ENCODE measurements around the gene CDCA8.

CDCA8 gene

GRCh38 chr1:37726751-37727585 is 34.7 kb downstream of the CDCA8 start:
- no peak overlapping the region for H3K4me3 ChIP-seq (ENCODE audit: low read depth, low read length)
- TF ChIP-seq CTCF (IDR thresholded peaks at IDR 0.05; ENCODE audit: low read depth, low read length): no peak
- in situ Hi-C loops (cut with HindIII; ENCODE audit: low sequenced_read_pairs): no loop called here
- DNase-seq (ENCODE audit: low read depth, low spot score): no peak

- in situ Hi-C loops (cut with HindIII; ENCODE audit: low sequenced_read_pairs): no loop called here
- H3K4me3 ChIP-seq (ENCODE audit: low read depth, low read length): no peak overlapping the region
- TF ChIP-seq CTCF (IDR thresholded peaks at IDR 0.05; ENCODE audit: low read depth, low read length): no peak
- DNase-seq (ENCODE audit: low read depth, low spot score): no peak
Measured at GRCh38 chr1:37728416-37728815, 36.1 kb downstream of the CDCA8 start.

GRCh38 chr1:37730376-37730775 is 38.1 kb downstream of the CDCA8 start:
- in situ Hi-C loops (cut with HindIII; ENCODE audit: low sequenced_read_pairs): no loop called here
- DNase-seq (ENCODE audit: low read depth, low spot score): no peak
- no peak for TF ChIP-seq CTCF (IDR thresholded peaks at IDR 0.05; ENCODE audit: low read depth, low read length)

GRCh38 chr1:37731312-37732019 is 39.1 kb downstream of the CDCA8 start:
- in situ Hi-C loops (cut with HindIII; ENCODE audit: low sequenced_read_pairs): no loop called here
- H3K4me3 ChIP-seq (ENCODE audit: low read depth, low read length): no peak overlapping the region
- no peak for DNase-seq (ENCODE audit: low read depth, low spot score)
- no peak for TF ChIP-seq CTCF (IDR thresholded peaks at IDR 0.05; ENCODE audit: low read depth, low read length)

More at GRCh38 chr1:37730376-37730775, 38.1 kb downstream of the CDCA8 start:
- H3K4me3 ChIP-seq (ENCODE audit: low read depth, low read length): no peak overlapping the region

- DNase-seq (ENCODE audit: low read depth, low spot score): no peak
- no peak overlapping the region for H3K4me3 ChIP-seq (ENCODE audit: low read depth, low read length)
- in situ Hi-C loops (cut with HindIII; ENCODE audit: low sequenced_read_pairs): no loop called here
- TF ChIP-seq CTCF (IDR thresholded peaks at IDR 0.05; ENCODE audit: low read depth, low read length): no peak
Measured at GRCh38 chr1:37732111-37732780, 39.9 kb downstream of the CDCA8 start.
